ENCODE results near the gene CLEC20A.

GRCh38 chr1:178543290-178543607 lies 46.5 kb upstream of the CLEC20A start:
- TF ChIP-seq GATA2 (IDR thresholded peaks at IDR 0.05; ENCODE audit: low read depth, low read length) (no peak), GATA3 (IDR thresholded peaks at IDR 0.05; ENCODE audit: low read depth, low read length) (no peak)

Measured in SH-SY5Y (cell line).